KOPT-K1 (cell line): ENCODE results near the gene SEC11A.
"Not testable (repeated sequence)": the region's sequence is repeated elsewhere in the genome, so short reads cannot be mapped to it uniquely, and the experiment has no call there.

Experiments used
- H3K27ac ChIP-seq: fragments of 200-600 bp; sonication (generic); 2 replicates; pipeline ENCODE4 v1.5.1; 2016; ENCODE audit warnings: antibody characterized with exemption, mild to moderate bottlenecking, low read depth, low read length; ENCODE audit not compliant: poor library complexity, severe bottlenecking
- H3K36me3 ChIP-seq: fragments of 200-600 bp; sonication (generic); 2 replicates; pipeline ENCODE4 v1.5.1; 2017; ENCODE audit warnings: antibody characterized with exemption, mild to moderate bottlenecking, low read length, moderate library complexity; ENCODE audit not compliant: insufficient read depth
- H3K9me3 ChIP-seq: fragments of 200-600 bp; sonication (generic); 2 replicates; pipeline ENCODE4 v1.5.1; 2017; ENCODE audit warnings: antibody characterized with exemption, low read length, mild to moderate bottlenecking; ENCODE audit not compliant: insufficient read depth, poor library complexity, severe bottlenecking

The SEC11A gene

DNA sequence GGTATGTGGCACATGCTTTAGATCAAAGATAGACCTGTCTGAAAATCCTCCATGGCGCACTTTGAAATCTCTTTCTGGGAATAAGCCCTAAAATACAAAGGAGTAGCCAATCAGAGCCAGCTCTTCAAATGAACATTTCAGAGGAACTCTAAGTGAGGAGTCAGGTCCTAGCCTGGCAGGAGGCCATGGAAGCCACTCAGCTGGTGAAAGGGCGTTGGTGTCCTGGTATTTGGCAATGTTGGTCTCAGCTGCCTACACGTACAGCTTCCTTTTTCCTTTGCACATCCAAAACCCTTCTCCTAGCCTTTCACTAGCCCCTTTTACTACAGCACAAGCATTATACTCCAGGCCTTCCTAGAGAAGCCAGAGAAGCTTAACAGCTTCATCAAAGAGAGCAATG, 67.4 kb downstream of the SEC11A start:
- H3K36me3 ChIP-seq = peaks cover 89% of the 10 kb centered on the region
- no peak overlapping the region for H3K27ac ChIP-seq
- no peaks in the 10 kb centered on the region for H3K9me3 ChIP-seq

DNA sequence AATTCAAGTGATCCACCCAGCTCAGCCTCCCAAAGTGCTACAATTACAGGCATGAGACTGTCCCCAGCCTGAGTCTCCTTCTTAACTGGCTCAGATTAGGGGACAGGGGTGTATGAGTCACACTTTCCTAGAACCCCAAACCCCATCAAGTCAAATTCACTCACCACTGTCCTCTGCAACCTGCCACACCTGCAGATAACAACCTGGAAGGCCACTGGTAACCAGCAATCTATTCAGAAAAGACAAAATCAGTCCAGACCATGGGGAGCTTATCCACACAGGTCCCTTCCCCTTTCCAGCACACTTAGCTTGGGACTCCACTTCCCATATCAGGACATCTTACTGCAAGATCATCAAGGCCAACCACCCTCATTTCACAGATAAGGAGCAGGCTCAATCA, 68.2 kb downstream of the SEC11A start:
- Histone ChIP-seq H3K36me3 (peaks cover 96% of the 10 kb centered on the region), H3K27ac (no peak overlapping the region), H3K9me3 (no peaks in the 10 kb centered on the region)

DNA sequence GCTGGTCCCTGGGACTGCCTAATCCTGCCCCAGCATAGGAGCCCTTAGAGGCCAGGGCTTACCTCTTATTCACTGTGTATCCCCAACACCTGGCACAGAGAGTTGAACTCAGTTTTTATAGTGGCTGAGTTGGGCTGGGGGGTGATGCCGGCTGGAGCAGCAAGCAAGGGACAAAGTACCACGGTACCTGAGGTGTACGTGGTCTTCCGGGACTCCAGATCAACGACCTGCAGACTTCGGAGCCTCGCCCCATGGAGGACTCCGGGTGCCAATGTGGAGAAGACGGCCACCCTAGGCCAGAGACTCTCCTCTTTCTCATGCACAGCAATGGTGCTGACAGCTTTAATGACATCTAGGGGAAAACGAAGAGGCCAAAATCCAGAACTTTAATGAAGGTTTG, 69.9 kb downstream of the SEC11A start:
- H3K9me3 ChIP-seq = no peaks in the 10 kb centered on the region
- no peak overlapping the region for H3K27ac ChIP-seq
- H3K36me3 ChIP-seq = peaks cover 97% of the 10 kb centered on the region

DNA sequence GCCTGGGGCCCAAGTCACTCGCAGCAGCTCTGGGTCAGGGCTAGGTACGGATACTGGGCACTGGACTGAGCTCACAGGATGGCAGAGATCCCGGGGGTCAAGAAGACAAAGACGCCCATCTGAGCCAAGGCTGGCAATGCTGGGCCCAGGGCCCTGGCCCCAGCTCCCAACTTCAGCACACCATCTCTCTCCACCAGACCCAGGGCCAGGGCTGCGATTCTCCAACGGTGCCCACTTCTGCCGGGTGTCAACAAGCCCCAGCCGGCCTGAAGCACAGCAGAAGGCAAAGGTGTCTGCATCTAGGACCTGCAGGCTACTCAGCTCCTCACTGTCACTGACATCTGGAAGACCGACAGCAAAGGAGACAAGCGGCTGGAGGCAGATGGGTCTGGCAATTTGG, 70.4 kb downstream of the SEC11A start:
- Histone ChIP-seq H3K9me3 (no peaks in the 10 kb centered on the region), H3K27ac (no peak overlapping the region), H3K36me3 (peaks cover 100% of the 10 kb centered on the region)

DNA sequence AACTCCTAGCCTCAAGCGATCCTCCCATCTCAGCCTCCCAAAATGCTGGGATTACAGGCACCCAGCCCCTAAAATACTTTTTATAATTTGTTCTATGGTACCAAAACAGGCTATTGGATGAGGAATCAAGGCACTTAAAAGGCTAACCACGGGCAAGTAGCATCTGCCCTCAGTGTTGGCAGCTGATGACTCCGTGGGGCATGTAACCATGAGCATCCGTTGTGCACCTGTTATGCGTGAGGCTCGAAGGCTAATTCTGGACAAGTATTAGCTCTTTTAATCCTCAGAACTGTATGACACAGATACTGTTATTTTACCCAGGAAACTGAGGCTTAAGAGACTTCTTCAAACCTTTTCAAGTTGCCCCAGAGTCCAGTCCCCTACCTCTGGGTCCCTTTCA, 72.1 kb downstream of the SEC11A start:
- peaks cover 100% of the 10 kb centered on the region for H3K36me3 ChIP-seq
- H3K9me3 ChIP-seq = no peaks in the 10 kb centered on the region
- no peak overlapping the region for H3K27ac ChIP-seq

DNA sequence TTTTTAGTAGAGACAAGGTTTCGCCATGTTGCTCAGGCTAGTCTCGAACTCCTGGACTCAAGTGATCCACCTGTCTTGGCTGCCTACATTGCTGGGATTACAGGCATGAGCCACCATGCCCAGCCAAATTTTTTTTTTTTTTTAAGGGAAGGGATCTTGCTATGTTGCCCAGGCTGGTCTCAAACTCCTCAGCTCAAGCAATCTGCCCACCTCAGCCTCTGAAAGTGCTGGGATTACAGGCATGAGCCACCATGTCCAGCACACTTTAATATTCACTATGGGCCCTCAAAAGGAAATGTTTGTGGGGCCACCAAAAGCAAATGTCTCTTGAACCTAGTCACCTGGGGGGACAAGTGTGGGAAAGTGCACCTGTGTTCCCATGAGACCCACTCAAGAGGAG, 73.3 kb downstream of the SEC11A start:
- peaks cover 100% of the 10 kb centered on the region for H3K36me3 ChIP-seq
- H3K9me3 ChIP-seq, H3K27ac ChIP-seq: not testable (repeated sequence)

DNA sequence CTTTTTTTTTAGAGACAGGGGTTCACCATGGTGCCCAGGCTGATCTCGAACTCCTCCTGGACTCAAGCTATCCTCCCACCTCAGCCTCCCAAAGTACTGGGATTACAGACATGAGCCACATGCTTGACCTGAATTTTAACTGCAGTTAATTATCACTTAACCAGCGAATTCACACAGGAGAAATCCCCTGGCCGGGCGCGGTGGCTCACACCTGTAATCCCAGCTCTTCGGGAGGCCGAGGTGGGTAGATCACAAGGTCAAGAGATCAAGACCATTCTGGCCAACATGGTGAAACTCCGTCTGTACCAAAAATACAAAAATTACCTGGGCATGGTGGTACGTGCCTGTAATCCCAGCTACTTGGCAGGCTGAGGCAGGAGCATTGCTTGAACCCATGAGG, 74.1 kb downstream of the SEC11A start:
- H3K27ac ChIP-seq, H3K9me3 ChIP-seq: not testable (repeated sequence)
- peaks cover 95% of the 10 kb centered on the region for H3K36me3 ChIP-seq

DNA sequence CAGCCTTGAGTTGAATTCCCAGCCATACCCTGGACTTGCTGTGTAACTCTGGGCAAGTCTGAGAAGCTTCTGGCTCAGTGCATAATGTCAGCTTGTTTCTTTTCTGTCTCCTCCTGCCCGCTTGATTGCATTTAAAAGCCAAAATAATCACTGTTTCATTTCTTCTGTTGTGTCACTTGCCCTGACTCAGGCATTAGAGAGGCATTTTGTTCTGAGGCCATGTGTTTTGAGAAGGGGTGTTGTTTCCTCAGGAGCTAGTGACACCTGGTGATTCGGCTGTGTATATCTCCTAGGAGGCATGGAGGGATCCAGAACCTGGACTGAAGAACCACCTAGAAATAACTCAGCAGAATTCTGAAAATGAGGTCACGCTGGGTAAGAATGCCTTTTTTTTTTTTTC, 77.8 kb downstream of the SEC11A start:
- H3K36me3 ChIP-seq = peaks cover 75% of the 10 kb centered on the region
- H3K27ac ChIP-seq = no peak overlapping the region
- H3K9me3 ChIP-seq = no peaks in the 10 kb centered on the region

DNA sequence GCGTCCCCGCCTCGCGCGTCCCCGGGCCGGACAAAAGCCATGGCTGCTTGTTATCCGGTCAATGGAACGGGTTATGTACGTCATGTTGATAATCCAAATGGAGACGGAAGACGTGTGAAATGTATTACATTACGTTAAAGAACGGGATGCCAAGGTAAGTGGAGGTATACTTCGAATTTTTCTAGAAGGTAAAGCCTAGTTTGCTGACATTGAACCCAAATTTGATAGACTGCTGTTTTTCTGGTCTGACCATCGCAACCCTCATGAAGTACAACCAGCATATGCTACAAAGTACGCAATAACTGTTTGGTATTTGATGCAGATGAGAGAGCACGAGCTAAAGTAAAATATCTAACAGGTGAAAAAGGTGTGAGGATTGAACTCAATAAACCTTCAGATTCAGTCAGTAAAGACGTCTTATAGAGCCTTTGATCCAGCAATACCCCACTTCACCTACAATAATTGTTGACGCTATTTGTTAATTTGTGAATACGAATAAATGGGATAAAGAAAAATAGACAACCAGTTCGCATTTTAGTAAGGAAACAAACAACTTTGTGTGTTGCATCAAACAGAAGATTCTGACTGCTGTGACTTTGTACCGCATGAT, 81.6 kb downstream of the SEC11A start:
- no peaks in the 10 kb centered on the region for H3K9me3 ChIP-seq
- no peak overlapping the region for H3K27ac ChIP-seq
- peaks cover 37% of the 10 kb centered on the region for H3K36me3 ChIP-seq

DNA sequence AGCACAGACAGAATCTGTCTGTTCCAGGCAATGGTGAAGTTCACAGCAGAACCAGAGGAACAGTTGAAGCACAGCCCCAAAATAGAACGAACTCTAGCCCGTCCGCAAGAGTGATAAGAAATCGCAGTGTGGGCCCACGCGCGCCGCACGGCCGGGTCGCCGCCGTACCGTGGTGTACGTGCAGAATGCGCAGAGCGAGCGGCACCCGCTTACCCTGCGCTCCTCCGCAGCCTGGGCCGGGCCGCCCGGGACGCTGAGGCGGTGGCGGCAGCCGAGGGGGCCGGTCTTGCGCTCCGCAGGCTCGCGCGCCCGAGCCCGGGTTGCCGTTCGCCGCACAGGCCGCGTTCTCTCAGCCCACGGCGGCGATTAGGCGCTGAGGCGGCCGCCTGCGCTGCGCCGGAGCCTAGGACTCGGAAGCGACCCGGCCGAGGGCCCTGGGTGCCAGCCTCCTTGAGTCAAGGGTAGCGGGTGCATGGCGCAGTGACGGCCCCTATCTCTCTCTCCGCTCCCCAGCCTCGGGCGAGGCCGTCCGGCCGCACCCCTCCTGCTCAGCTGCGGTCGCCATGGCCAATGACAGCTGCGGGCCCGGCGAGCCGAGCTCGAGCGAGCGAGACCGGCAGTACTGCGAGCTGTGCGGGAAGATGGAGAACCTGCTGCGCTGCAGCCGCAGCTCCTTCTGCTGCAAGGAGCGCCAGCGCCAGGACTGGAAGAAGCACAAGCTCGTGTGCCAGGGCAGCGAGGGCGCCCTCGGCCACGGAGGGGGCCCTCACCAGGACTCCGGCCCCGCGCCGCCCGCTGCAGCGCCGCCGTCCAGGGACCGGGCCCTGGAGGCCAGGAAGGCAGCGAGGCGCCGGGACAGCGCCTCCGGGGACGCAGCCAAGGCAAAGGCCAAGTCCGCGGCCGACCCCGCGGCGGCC, 82.4 kb downstream of the SEC11A start:
- Histone ChIP-seq H3K36me3 (peaks cover 29% of the 10 kb centered on the region), H3K9me3 (no peaks in the 10 kb centered on the region), H3K27ac (no peak overlapping the region)

DNA sequence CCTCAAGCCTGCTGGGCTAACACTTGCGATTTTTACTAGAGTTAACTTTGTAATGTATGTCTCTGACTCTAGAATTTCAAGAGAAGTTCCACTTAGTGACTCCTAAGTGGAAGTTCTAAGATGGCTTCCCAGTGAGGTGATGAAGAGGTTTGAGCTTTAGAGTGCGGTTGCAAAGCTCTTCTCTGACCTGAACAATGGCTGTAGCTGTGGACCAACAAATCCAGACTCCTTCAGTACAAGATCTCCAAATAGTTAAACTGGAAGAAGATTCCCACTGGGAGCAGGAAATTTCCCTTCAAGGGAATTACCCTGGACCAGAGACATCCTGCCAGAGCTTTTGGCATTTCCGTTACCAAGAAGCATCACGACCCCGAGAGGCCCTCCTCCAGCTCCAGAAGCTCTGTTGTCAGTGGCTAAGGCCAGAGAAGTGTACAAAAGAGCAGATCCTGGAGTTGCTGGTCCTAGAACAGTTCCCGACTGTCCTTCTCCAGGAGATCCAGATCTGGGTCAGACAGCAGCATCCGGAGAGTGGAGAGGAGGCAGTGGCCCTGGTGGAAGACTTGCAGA, 84.2 kb downstream of the SEC11A start:
- peaks cover 18% of the 10 kb centered on the region for H3K36me3 ChIP-seq
- H3K27ac ChIP-seq = peak overlapping the region; percentile 77
- no peaks in the 10 kb centered on the region for H3K9me3 ChIP-seq

DNA sequence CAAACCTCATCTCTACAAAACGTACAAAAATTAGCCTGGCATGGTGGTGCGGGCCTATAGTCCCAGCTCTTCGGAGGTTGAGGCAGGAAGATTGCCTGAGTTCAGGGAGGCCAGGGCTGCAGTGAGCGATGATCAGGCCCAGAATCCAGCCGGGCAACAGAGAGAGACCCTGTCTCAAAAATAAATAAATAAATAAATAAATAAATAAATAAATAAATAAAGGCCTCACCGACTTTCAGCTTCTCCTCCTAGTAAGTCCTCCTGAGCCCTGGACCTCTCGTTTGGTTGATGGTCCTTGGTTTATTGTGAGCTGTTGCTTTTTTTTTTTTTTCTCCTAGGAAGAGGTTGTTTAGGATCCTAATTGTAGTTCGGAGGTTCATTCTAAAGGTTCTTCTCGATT, 86.9 kb downstream of the SEC11A start:
- no peaks in the 10 kb centered on the region; the same call in 1 of the 2 replicates for H3K36me3 ChIP-seq
- H3K9me3 ChIP-seq = no peaks in the 10 kb centered on the region
- H3K27ac ChIP-seq = no peak overlapping the region

DNA sequence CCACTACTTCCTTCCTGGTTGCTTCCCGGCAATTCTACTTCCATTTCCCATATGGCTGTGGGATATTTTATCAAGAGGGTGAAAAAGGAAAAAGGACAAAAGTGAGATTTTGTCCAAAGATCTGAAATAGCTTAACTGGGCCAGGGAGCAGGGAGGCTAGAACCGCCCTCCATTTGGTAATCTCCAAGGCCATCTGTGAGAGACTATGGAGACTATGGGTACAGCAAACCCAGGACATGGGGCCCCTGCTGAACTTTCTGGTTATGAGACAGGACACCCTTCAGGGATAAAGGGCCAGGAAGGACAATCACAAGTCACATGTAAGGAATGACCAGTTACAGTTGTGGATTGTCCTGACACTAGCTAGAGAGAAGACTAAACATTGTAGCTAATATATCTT, 90.8 kb downstream of the SEC11A start:
- Histone ChIP-seq H3K9me3 (peaks cover 27% of the 10 kb centered on the region), H3K27ac (no peak overlapping the region), H3K36me3 (peaks cover 32% of the 10 kb centered on the region)

DNA sequence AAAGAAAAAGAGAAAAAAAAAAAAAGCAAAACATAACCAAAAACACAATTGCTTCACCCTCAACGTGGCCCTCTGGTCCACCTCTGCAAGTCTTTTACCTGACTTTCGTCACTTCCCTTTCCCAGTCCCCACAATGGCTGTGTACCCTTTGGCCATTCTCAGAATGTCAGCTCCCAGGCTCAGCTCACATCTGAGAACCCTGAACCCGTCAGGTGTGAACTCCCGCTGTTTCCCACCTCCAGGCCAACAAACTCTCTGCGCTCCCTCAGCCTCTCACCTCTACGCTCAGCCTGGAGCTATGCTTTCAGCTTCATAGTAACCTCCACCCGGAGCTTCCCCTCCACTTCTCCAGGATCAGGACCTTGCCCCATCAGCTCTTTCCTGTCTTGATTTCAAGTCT, 91.6 kb downstream of the SEC11A start:
- Histone ChIP-seq H3K36me3 (peaks cover 39% of the 10 kb centered on the region), H3K27ac (no peak overlapping the region), H3K9me3 (peaks cover 34% of the 10 kb centered on the region)

DNA sequence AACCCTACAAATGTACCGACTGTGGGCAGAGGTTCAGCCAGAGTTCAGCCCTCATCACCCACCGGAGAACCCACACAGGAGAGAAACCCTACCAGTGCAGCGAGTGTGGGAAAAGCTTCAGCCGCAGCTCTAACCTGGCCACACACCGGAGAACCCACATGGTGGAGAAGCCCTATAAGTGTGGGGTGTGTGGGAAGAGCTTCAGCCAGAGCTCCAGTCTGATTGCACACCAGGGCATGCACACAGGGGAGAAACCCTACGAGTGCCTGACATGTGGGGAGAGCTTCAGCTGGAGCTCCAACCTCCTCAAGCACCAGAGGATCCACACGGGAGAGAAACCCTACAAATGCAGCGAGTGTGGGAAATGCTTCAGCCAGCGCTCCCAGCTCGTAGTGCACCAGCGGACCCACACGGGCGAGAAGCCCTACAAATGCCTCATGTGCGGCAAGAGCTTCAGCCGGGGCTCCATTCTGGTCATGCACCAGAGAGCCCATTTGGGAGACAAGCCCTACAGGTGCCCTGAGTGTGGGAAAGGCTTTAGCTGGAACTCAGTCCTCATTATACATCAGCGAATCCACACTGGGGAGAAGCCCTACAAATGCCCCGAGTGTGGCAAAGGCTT, 94.5 kb downstream of the SEC11A start:
- Histone ChIP-seq H3K36me3 (peaks cover 39% of the 10 kb centered on the region), H3K9me3 (peaks cover 44% of the 10 kb centered on the region), H3K27ac (no peak overlapping the region)
